Measurements from ENCODE around the gene CFAP57.

Gene CFAP57

GRCh38 chr1:43302721-43303470, 130.8 kb downstream of the CFAP57 start:
- TF ChIP-seq POLR2A (IDR thresholded peaks at IDR 0.05; ENCODE audit: low read length) (no peak), GATA1 (IDR thresholded peaks at IDR 0.05; ENCODE audit: low read depth, low read length) (no peak)
- no peak for DNase-seq

GRCh38 chr1:43303471-43304313, 131.6 kb downstream of the CFAP57 start:
- no peak for TF ChIP-seq POLR2A (IDR thresholded peaks at IDR 0.05; ENCODE audit: low read length)
- TF ChIP-seq GATA1 (IDR thresholded peaks at IDR 0.05; ENCODE audit: low read depth, low read length) = no peak
- DNase-seq = no peak
